Ovary (tissue), 3 donors: ENCODE data around the gene SOX6.

ENCODE experiments used
- EP300 ChIP-seq: sonication (generic); formaldehyde crosslinking; IDR thresholded peaks from one replicate; pipeline ENCODE4 v1.6.1; 2017; ENCODE audit warnings: antibody characterized with exemption
- TF ChIP-seq, protein P1 (sequence below), 3 donors: fragments of 450-650 bp in 2 of 3; fragments of 200-600 bp in 1 of 3; IDR thresholded peaks; one replicate each; pipeline versions ENCODE4 v1.5.1 to v1.8.0; 2016 to 2022; ENCODE audit warnings: antibody characterized with exemption in 3 of 3, mild to moderate bottlenecking in 1 of 3
- donor health status: DM: no; HTN: no; CAD: no.

DNA sequence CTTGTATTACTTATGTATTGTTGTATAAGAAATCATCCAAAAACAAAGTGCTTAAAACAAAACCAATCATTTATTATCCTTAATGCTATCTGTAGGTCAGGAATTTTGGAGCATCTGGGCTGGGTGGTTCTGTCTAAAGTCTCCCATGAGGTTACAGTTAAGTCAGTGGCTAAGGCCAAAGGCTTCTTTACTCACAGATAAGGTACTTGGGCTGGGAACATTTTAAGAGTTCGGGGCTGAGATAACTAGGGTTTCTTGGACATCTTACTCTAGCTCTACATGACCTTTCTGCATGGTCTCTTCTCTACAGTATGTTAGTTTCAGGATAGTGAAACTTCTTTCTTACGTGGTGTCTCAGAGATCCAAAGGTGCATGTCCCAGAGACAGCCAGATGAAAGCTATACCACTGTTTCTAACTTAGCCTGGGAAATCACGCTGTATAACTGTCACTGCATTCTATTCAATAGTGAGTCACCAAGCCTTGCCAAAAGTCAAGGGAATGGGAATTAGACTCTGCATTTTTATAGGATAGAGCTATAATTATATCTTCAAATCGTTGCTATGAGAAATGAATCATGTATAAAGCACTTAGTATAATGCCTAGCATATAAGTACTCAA, 29.6 kb downstream of the SOX6 start:
- no peak for TF ChIP-seq EP300
- TF ChIP-seq, protein P1, sequence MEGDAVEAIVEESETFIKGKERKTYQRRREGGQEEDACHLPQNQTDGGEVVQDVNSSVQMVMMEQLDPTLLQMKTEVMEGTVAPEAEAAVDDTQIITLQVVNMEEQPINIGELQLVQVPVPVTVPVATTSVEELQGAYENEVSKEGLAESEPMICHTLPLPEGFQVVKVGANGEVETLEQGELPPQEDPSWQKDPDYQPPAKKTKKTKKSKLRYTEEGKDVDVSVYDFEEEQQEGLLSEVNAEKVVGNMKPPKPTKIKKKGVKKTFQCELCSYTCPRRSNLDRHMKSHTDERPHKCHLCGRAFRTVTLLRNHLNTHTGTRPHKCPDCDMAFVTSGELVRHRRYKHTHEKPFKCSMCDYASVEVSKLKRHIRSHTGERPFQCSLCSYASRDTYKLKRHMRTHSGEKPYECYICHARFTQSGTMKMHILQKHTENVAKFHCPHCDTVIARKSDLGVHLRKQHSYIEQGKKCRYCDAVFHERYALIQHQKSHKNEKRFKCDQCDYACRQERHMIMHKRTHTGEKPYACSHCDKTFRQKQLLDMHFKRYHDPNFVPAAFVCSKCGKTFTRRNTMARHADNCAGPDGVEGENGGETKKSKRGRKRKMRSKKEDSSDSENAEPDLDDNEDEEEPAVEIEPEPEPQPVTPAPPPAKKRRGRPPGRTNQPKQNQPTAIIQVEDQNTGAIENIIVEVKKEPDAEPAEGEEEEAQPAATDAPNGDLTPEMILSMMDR (IDR thresholded peaks at IDR 0.05): no peak
